ENCODE data around the gene CCNQ.

Gene CCNQ

DNA sequence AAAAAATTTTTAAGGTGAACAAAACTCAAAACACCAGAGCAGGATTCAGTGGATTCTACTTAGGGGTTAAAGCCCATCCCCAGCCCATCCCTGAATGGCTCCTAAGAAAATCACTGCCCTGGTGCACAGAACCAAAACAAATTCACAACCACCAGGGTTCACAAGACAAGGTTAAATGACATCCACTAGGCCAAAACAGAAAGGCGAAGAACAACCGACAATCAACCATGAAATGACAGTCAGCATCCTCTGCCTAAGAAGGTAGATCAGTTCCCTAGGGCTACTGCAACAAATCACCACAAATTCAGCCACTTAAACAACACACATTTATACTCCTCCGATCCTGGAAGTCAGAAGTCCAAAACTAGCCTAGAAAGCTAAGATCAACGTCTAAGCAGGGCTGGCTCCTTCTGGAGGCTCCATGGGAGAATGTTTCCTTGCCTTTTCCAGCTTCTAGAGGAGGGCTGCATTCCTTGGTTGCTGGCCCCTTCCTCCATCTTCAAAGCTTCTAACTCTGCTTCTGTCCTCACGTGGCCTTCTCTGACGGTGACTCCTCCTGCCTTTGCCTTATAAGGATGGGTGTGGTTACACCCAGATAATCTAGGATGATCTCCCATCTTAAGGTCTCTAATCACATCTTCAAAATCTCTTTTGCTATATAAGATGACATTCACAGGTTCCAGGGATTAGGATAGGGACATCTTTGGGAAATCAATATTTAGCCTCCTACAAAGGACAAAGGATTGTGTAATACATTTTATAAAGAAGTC, 1.8 kb downstream of the CCNQ start:
- DNase-seq (ENCODE audit: low spot score): no peak

DNA sequence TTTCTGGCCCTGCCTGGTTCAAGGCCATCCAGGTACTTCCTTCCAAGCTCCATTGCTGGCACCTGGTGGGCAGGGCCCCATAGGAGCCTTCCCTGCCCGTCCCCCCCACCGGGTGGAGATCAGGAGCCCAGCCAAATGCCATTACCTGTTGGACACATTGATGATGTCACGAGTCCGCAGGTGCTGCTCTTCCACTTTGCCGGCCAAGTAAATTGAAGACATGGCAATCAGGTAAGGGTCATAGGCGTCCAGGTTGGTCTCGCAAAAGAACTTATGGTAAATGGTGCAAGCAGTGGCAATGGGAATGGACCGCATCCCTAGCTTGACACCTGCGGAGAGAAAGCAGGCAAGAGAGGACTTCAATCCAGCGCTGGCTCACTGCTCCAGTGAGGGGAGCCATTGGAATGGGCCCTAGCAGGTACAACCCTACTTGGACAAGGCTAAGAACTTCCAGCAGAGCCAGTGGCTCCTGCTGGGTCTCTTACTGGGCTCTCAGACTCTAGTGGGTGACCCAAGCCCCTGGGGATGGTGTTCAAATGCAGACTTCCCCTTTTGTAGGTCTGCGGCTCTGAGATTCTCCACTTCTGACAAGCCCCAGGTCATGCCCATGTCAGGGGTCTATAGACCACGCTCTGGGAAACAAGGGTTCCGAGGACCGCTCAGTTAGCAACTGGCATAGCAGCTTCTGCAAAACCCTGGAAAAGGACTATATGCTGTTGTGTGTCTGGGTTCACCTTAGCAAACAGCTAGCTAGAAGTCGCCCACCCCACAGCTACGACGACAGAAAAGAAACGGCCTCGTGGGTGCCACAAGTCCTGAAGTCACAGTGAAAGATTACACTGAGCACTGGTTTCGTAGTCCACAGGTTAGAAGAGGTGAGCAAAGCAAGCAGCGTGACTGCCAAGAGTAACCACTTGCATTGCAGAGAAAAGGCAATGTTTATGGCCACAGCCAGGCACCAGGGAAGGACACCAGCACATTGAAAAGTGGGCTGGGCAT, 2.8 kb downstream of the CCNQ start:
- DNase-seq (ENCODE audit: low spot score): no peak

DNA sequence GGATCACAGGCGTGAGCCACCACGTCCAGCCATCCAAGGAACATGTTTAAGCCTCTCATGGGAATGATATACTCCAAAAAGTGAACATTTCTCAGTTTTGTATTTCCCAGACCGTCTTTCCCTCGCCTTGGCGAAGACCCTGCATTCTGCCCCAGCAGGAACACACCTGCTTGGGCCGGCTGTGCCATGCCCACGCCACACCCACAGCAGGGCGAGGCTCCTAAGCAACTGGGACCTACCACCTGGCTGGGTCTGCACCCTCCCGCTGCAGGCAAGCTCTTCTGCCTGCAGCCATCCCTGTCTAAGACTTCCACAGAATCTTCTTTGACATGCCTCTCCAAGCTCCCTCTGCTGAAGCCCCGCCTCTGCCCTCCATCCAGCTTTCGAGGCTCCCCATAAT, 3.6 kb downstream of the CCNQ start:
- DNase-seq (ENCODE audit: low spot score): no peak

DNA sequence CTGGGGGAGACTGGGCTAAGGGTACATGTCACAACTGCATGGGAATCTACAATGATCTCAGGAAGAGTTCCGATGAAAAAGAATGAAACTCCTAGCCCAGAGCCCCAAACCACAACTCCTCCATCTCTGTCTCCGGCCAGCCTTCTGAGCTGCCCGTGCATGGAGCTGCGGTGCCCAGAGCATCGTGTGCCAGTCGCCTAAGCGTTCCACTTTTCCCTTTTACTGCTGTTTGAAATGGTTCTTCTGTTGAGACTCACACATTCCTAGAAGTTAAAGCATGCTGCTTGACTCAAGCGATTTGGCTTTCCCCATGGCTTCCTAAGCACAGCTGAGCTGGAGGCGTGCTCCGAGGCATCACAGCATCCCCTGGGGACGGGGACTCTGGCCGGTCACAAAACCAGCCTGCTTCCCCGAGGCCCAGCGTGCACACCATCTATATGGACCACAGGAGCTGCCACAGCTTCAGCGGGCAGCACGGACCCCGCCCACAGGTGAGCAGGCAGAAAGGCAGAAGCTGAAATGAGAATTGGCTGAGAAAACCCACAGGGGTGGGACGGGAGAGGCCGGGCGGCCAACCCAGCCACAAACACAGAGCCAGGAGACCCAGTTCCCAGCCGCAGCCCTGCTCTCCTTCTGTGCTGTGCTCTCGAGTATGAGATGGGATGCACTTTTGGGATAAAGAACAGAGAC, 5.0 kb downstream of the CCNQ start:
- no peak for DNase-seq (ENCODE audit: low spot score)

DNA sequence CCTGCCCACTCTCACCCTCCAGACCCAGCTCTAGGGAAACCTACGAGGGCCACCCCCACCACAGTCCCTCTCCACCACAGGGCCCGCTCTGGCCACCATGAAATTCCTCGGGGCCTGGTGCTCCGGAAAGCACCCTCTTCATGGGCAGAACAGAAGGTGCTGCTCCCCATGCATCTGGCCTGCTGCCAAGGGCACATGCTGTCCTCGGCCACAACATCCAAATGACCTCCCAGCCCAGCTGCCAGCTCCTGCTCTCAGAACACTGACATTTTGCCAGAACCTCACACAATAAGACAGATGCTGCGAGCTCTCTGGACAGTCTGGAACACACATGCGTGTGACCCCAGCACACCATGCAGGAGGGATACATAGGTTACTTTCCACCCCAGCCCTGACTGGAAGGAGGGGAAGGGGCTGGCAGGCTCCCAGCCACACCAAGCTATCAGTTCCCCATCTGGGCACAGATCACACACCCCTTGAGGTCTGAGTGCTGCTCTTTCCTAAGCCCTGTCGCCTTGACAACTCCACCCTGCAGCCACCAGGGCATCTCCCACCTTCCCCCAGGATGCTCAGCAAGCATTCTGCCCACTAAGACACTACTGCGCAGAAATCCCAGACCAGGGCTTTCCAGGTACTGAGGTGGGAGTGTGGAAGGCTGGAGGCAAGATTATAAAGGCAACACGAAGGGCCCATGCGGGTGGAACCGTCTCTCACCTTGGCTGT, 5.8 kb downstream of the CCNQ start:
- DNase-seq (ENCODE audit: low spot score): no peak

DNA sequence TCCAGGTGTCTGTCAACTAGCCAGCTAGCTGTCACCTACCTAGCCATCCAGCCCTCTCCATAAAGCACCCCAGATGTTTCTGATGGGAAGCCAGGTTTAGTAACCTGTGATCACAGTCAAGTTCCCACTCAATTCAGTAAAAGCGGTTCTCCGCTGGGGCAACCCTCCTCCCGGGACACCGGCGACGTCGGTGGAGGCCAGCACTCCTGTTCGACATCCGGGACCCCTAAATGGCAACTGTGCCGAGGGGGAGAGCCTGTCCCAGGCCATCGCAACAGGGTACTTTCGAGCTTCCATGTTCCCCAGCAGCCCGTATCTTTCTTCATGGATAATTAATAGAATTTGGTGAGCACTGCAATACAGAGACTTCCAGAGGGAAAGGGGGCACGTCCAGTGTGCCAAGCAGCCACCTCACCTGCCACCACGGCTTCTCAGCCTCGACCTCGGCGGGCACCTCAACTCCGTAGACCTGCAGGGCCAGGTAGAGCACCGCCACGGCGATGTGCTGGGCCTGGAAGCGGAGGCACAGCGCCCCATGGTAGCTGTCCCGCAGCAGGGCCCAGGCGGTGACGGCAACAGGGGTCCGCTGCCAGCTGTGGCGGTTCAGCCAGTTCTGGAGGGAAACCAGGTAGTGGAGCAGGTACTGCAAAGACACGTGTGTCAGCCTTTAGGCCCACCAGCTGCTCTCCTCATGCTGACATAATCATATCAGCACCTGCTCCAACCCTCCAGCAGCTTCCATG, 6.7 kb downstream of the CCNQ start:
- DNase-seq (ENCODE audit: low spot score): no peak

DNA sequence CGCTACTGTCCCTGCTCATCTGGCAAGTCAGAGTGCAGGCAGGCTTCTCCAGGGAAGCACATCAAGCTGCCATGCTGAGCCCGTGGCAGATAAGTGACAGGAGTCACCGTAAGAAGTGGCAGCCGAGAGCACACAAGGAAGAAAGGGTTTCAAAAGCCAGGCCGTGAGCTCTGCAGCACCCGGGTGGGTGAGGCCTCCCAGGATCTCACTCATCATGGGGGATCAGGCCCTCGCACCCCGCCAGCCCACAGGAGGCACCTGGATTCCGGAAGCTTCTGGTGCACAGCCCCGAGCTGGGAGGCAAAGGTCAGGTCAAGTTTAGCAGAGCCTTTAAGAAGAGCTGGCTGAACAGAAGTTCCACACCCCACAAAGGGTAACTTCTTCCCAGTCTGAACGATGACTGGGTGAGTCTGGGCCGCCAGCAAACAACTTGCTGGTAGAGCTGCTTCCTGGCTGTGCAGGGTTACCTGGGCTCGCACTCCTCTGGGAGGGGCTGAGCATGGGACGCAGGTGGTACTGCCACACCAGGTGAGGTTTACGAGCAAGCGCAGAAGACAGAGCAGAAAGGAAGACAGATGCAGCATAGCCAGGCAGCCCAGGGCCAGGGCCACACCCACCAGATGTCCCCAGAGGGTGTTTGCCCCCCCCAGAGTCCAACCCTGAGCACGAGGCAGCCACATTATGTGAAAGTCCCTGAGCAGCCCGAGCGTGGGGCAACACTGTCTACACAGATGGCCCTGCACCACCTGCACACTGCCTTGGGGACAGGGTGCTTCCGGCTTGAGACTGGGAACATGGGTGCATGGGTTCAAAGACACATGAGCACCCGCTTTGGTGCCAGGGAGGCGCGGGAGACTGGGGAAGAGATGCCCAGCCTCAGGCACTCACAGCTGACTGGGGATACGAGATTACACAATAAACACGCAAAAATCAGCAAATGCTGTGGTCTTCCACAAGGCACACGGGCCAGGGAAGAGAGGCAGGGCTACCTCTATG, 7.7 kb downstream of the CCNQ start:
- DNase-seq (ENCODE audit: low spot score): no peak

DNA sequence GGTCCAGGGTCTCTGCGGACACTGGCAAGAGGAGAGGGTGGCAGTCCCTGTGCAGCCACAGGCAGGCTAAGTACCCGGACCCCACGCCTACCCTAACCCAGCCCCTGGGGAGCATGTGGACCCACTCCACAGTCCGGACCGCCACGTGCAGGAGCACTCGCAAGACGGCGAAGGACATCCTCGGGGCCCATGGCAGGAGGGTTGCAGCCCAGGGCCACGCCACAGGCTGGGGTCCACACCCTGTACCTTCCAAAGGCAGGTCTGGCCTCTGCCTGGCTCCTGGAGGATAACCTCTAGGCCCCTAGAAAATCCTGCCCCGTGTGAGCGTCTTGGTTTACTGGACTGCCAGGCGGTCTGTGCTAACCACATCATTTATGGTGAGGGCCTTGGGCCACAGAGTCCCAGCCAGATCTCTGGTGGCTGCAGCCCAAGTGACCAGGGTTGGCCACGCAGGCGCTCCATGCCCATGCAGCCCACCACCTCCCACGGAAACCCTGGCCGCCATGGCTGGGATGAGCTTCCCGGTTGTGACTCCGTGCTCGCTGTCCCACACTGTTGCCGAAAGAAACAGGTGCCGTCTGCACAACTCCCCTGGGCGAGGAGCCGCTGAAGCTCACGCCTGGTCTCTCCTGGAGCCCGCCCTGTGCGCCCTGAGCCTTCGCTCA, 10.0 kb downstream of the CCNQ start:
- DNase-seq (ENCODE audit: low spot score): no peak

DNA sequence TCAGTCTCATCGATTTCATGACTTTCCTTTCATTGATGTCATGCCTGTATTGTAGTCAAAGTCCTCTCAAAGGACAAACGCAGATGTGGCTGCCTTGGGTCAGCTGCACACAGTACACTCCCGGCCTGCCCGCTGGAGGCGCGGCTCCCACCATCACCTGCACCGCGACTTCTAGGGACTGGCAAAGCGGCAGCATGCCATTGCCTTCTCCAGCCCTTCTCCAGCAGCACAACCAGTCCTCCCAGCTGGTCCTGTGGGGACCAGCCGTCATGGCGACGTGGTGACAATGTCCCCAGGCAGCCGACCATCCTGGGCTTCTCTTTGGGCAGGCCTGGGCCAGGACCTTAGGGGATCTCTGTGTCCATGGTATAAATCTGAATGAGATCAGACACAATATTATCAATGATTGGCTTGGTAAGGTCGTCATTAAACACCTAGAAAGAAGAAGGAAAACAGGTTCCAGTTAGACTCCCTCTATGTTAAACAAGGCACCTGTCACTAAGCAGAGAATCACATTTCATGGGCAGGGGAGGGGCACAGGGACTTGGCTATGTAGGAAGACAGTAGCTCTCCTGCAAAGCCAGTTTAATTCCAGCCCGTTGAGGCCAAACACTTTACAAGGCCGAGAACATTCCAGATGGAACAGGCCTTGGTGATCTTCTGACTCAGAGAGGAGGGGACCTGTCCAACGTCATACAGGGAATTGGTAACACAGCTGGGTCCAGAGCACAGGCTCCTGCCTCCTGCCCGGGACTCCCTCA, 10.7 kb downstream of the CCNQ start:
- no peak for DNase-seq (ENCODE audit: low spot score)

DNA sequence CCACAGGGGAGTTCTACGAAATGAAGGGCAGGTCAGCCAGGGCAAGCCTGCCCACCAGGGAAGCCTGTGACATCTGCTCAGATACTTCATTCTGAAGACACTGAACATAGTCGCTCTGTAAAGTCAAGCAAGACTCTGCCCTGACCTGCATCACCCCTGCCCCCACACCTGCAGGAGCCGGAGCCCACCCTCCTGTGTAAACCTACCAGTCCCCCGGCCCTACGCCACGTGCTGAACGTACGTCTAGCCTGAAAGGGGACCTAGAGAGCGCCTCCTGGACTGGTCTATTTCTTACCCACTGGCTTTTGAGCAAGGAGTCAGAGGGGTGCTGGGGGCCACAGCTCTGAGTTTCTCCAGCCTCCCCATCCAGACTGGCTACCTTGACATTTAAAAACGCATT, 11.6 kb downstream of the CCNQ start:
- no peak for DNase-seq (ENCODE audit: low spot score)

DNA sequence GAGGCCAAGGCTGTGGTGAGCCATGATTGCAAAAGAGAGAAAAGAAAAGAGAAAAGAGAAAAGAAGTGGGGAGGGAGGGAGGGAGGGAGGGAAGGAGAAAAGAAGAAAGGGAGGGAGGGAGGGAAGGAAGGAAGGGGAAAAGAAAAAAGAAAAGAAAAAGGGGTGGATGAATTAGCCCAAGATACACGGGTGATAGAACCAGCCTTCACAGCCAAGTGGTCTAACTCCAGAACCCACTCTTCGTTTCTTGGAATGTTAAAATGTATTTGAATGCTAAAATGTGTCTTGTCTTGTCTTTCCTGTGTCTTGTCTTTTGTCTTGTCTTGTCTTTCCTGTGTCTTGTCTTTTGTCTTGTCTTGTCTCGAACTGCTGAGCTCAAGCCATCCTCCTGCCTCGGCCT, 13.1 kb downstream of the CCNQ start:
- DNase-seq (ENCODE audit: low spot score): no peak

DNA sequence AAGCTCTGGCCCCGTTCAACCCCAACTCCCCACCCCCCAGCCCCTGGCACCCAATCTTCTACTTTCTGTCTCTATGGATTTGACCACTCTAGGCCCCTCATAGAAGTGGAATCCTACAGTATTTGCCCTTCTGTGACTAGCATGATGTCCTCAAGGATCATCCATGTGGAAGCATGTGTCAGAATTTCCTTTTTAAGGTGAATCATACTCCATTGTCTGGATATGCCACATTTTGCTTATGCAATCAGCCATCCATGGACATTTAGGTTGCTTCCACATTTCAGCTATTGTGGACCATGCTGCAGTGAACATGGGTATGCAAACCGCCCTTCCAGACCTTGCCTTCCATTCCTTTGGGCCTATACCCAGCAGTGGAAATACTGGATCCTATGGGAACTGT, 15.5 kb downstream of the CCNQ start:
- no peak for DNase-seq (ENCODE audit: low spot score)

DNA sequence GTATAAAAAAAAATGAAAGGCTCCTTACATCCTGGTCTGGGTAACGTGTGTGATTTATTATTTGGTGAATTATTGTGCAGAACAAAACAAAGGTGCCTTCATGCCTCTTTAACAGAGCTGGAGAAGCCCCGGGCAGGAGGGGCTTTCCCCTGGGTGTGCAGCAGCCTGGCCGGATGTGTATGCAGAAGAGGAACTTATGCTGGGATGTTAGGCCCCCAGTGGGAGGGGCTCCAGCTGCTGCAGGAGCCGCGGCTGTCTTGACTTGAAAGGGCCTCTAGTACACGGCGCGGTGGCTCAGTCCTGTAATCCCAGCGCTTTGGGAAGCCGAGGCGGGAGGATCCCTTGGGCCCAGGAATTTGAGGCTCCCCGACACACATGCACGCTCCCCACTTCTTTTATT, 16.0 kb downstream of the CCNQ start:
- no peak for DNase-seq (ENCODE audit: low spot score)

DNA sequence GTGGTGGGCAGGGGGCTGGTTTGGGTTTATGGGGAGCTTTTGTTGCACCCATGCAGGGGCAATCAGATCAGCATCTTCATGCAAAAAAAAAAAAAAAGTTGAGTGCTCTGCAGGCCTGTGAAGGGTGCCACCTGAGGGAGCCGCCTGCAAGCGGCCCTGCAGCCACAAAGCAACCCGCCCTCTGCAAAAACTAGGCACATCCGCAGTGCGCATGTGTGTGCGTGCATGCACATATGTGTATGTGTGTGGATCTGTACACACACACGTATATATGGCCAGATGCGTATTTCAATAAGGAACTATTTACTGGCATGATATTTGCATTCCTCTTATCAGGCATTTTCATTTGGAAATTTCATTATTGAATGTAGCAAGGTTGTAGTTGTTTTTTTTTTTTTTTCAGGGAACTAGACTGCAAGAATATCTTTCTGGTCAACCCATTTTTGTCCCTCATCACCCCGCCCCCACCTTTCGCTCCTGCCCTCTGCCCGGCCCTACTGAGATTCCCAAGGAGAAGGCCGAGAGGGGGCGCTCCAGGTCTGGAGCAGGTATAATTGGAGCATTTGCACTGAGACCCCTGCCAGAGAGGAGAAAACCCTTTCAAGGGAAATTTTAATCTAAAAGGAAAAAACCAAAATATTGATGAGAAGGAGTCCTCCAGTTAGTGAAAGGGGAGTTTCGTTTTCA, 18.1 kb downstream of the CCNQ start:
- DNase-seq (ENCODE audit: low spot score): no peak

DNA sequence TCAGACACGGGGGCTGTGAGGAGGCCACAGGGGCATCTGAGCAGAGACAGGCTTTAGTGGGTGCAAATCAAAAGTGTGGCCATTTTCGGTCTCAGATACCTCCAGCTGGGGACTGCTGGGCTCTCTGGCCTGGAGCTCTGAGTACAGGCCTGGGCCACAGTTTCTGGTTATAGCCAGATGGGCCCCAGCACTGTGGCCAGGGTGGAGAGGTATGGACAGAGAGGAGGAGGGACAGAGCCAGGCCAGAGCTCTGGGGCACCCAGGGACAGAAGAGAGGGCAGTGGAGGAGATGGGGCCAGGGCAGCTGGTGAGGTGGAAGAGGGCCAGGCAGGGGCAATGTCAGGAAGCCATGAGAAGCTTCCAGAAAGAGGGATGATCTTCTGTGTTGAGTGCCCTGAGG, 20.1 kb downstream of the CCNQ start:
- no peak for DNase-seq (ENCODE audit: low spot score)

DNA sequence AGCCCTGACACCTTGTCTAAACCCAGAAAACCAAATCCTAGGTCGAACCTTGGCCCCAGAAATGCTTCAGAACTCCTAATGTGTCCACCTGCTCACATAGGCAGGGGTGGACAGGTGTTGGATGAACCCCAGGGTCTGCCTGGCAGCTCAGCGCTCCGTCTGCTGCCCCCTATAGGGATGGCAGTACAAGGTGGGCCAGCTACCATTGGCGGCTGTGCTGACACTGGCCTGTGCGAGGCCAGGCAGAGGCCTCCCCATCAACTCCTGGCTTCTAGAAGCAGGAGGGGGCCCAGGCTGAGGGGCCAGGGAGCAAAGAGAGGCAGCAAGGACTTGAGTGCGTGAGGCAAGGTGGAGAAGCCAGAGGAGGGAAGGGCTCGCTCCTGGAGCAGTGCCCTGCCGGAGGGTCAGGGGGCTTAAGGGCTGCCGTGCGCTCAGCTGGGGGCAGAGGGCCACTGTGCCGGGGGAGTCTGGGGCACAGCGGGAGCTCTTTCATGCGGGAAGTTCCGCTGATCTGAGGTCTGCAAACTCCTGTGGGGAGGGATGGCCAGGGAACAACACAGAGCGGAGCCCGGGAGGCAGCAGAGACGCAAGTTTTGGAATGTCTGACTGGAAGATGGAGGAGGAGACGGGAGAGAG, 20.6 kb downstream of the CCNQ start:
- DNase-seq (ENCODE audit: low spot score): no peak

DNA sequence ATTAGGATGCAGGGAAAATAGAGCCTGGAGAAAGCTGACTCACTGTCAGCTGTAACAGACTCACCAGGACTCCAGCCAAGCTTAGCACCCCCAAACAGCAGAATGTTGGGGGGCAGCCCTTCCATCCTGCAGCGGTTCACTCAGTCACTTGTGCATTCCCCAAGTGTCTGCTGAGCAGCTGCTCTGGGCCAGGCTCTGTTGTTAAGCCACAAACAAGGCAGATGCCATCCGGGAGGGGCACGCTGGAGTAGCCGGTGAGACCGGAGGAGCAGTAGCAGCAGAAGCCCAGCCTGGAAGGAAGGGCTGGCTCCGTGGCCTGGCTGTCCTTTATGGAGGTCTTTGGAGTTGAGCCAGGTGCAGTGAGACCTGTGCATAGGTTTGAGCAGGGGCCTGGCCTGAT, 22.0 kb downstream of the CCNQ start:
- no peak for DNase-seq (ENCODE audit: low spot score)
